NCI-H128 (cell line): ENCODE results near the gene TFB2M.

Source experiments
- DNase-seq: peaks from one replicate; lab custom pipeline; 2025; ENCODE audit not compliant: unreplicated experiment; lab: John Stamatoyannopoulos, UW

TFB2M gene

GRCh38 chr1:246554201-246554600 is 11.9 kb downstream of the TFB2M start:
- no peak for DNase-seq

- no peak for DNase-seq
These were observed 14.0 kb downstream of the TFB2M start for GRCh38 chr1:246552110-246552509.

- no peak for DNase-seq
These were observed 15.7 kb downstream of the TFB2M start for GRCh38 chr1:246550402-246550801.

- no peak for DNase-seq
These were observed 16.4 kb downstream of the TFB2M start for GRCh38 chr1:246549665-246550064.

GRCh38 chr1:246544001-246544400 is 22.1 kb downstream of the TFB2M start:
- DNase-seq = no peak

- DNase-seq = no peak
These were observed 25.1 kb downstream of the TFB2M start for GRCh38 chr1:246540738-246541491.

- no peak for DNase-seq
These were observed 28.2 kb downstream of the TFB2M start for GRCh38 chr1:246537887-246538286.

GRCh38 chr1:246537441-246537840 is 28.6 kb downstream of the TFB2M start:
- DNase-seq = no peak

GRCh38 chr1:246534114-246534513 is 31.9 kb downstream of the TFB2M start:
- peak; percentile 48 for DNase-seq

- DNase-seq = no peak
These were observed 32.6 kb downstream of the TFB2M start for GRCh38 chr1:246533371-246533905.

GRCh38 chr1:246532519-246532918 is 33.5 kb downstream of the TFB2M start:
- DNase-seq = no peak

GRCh38 chr1:246530482-246530881 is 35.6 kb downstream of the TFB2M start:
- DNase-seq = no peak

GRCh38 chr1:246528933-246529731 is 36.9 kb downstream of the TFB2M start:
- DNase-seq = no peak

- DNase-seq = no peak
These were observed 38.5 kb downstream of the TFB2M start for GRCh38 chr1:246527402-246528088.

- no peak for DNase-seq
These were observed 39.1 kb downstream of the TFB2M start for GRCh38 chr1:246526915-246527314.

- no peak for DNase-seq
These were observed 39.7 kb downstream of the TFB2M start for GRCh38 chr1:246526380-246526779.

GRCh38 chr1:246519514-246519913 is 46.5 kb downstream of the TFB2M start:
- DNase-seq = no peak

- DNase-seq = no peak
These were observed 47.4 kb downstream of the TFB2M start for GRCh38 chr1:246518456-246519205.

- no peak for DNase-seq
These were observed 48.7 kb downstream of the TFB2M start for GRCh38 chr1:246517391-246517790.

GRCh38 chr1:246516126-246516525 is 49.9 kb downstream of the TFB2M start:
- DNase-seq = no peak
